ENCODE data around the gene RAB38. TPM values are rescaled to one million over a fixed set of nuclear protein-coding genes. Genes with fewer than 3 reads are reported as not detected.

The RAB38 gene
- total RNA-seq, 1 experiment from 2014 or later = 12.7 TPM

- no peaks in the 10 kb centered on the region for H3K79me2 ChIP-seq (ENCODE audit: low read depth)
- no peak overlapping the region for H3K27ac ChIP-seq
- H4K20me1 ChIP-seq (ENCODE audit: insufficient read depth) = no peaks in the 10 kb centered on the region
- no peak overlapping the region for H2AFZ ChIP-seq
- no peaks in the 10 kb centered on the region for H3K36me3 ChIP-seq (ENCODE audit: low read depth)
- H3K4me3 ChIP-seq = no peak overlapping the region
- ChIA-PET POLR2A (ENCODE audit: unreplicated experiment) (no interaction called here), CTCF (no interaction called here)
- intact Hi-C loops (cut with micrococcal nuclease; ENCODE audit: unreplicated experiment) = no loop called here
- DNase-seq = peak in 1 of 2 experiments; percentile 54
- no peaks in the 10 kb centered on the region for H3K27me3 ChIP-seq (ENCODE audit: insufficient read depth, low read depth)
- 0 out of 2 replicates have a peak, but pooled peaks cover 5% of the 10 kb centered on the region for H3K4me1 ChIP-seq (replicated peaks; ENCODE audit: insufficient read depth)
- H3K4me2 ChIP-seq = no peak overlapping the region
- no peaks in the 10 kb centered on the region for H3F3A ChIP-seq (ENCODE audit: insufficient read depth, low read depth)
- no peaks in the 10 kb centered on the region for H3K9me3 ChIP-seq (ENCODE audit: insufficient read depth, low read depth)
- H3K9me2 ChIP-seq (ENCODE audit: insufficient read depth) = no peaks in the 10 kb centered on the region
- no peak for TF ChIP-seq CTCF (conservative IDR thresholded peaks at IDR 0.05)
- TF ChIP-seq EZH2 (IDR thresholded peaks at IDR 0.05; ENCODE audit: low read depth) = no peak
- no TSS peak for BruUV-seq (replicated peaks)
These were observed 70.8 kb downstream of the RAB38 start for GRCh38 chr11:88104408-88104807.

GRCh38 chr11:88103337-88104206 is 71.7 kb downstream of the RAB38 start:
- Histone ChIP-seq H3K79me2 (ENCODE audit: low read depth) (no peaks in the 10 kb centered on the region), H2AFZ (no peak overlapping the region), H3K36me3 (ENCODE audit: low read depth) (no peaks in the 10 kb centered on the region), H3K27me3 (ENCODE audit: insufficient read depth, low read depth) (no peaks in the 10 kb centered on the region), H3K4me2 (no peak overlapping the region), H3K4me3 (no peak overlapping the region), H3K27ac (no peak overlapping the region), H3K9me3 (ENCODE audit: insufficient read depth, low read depth) (no peaks in the 10 kb centered on the region), H3F3A (ENCODE audit: insufficient read depth, low read depth) (no peaks in the 10 kb centered on the region), H4K20me1 (ENCODE audit: insufficient read depth) (no peaks in the 10 kb centered on the region), H3K4me1 (replicated peaks; ENCODE audit: insufficient read depth) (0 out of 2 replicates have a peak, but pooled peaks cover 5% of the 10 kb centered on the region), H3K9me2 (ENCODE audit: insufficient read depth) (no peaks in the 10 kb centered on the region)
- ChIA-PET CTCF (no interaction called here), POLR2A (ENCODE audit: unreplicated experiment) (interaction anchor here (0.6 kb wide), 1 partner anchor 306 kb away, joined by 5 read pairs; no protein-coding TSS in a partner anchor)
- DNase-seq = peak; percentile 6 to 57
- intact Hi-C loops (cut with micrococcal nuclease; ENCODE audit: unreplicated experiment) = loop anchor here (1.0 kb wide), 1 partner anchor 441 kb away; no protein-coding TSS in a partner anchor
- peak; percentile 68 for TF ChIP-seq CTCF (conservative IDR thresholded peaks at IDR 0.05)
- TF ChIP-seq EZH2 (IDR thresholded peaks at IDR 0.05; ENCODE audit: low read depth) = no peak
- no TSS peak for BruUV-seq (replicated peaks)

DNA sequence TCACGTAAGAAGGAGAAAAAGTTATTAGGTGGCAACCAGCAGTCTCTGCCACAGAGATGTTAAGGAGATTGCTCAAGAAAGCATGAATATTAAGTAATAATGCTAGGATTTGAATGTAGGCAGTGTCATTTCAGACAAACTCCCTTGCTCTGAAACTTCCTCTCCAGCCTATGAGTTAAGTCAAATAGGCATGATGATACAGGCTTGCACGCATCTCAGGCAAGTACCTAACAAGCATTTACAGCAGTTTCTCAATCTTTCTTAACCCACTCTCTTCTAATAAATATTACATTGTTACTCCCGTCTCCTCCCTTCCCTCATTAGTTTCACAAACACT is 72.7 kb downstream of the RAB38 start:
- H2AFZ ChIP-seq = no peak overlapping the region
- DNase-seq = no peak
- no peaks in the 10 kb centered on the region for H3K79me2 ChIP-seq (ENCODE audit: low read depth)
- H3K27ac ChIP-seq = no peak overlapping the region
- BruUV-seq (replicated peaks) = no TSS peak
- H3K9me2 ChIP-seq (ENCODE audit: insufficient read depth) = no peaks in the 10 kb centered on the region
- TF ChIP-seq CTCF (conservative IDR thresholded peaks at IDR 0.05) = no peak
- TF ChIP-seq EZH2 (IDR thresholded peaks at IDR 0.05; ENCODE audit: low read depth) = no peak
- no peaks in the 10 kb centered on the region for H3K9me3 ChIP-seq (ENCODE audit: insufficient read depth, low read depth)
- H3K4me3 ChIP-seq = no peak overlapping the region
- H3K4me2 ChIP-seq = no peak overlapping the region
- no peaks in the 10 kb centered on the region for H4K20me1 ChIP-seq (ENCODE audit: insufficient read depth)
- ChIA-PET CTCF (no interaction called here), POLR2A (ENCODE audit: unreplicated experiment) (no interaction called here)
- no peaks in the 10 kb centered on the region for H3F3A ChIP-seq (ENCODE audit: insufficient read depth, low read depth)
- intact Hi-C loops (cut with micrococcal nuclease; ENCODE audit: unreplicated experiment) = no loop called here
- H3K36me3 ChIP-seq (ENCODE audit: low read depth) = no peaks in the 10 kb centered on the region
- no peaks in the 10 kb centered on the region for H3K27me3 ChIP-seq (ENCODE audit: insufficient read depth, low read depth)
- H3K4me1 ChIP-seq (replicated peaks; ENCODE audit: insufficient read depth) = 0 out of 2 replicates have a peak, but pooled peaks cover 5% of the 10 kb centered on the region
